Transverse colon (tissue), 4 donors: ENCODE data around the gene POM121L12. TPM values are rescaled to one million over a fixed set of nuclear protein-coding genes. Genes with fewer than 3 reads are reported as not detected.

ENCODE experiments used
- DNase-seq: peaks from one replicate; pipeline ENCODE4 v3.0.0-alpha.2; 2019
- H3K27ac ChIP-seq, 4 donors: fragments of 200-600 bp; sonication (generic); 2 replicates each; pipeline ENCODE4 v1.5.1; 2016 to 2018; ENCODE audit warnings: inconsistent platforms in 4 of 4
- H3K27me3 ChIP-seq: fragments of 200-600 bp; sonication (generic); 2 replicates; pipeline ENCODE4 v1.5.1; 2017; ENCODE audit warnings: inconsistent platforms
- H3K36me3 ChIP-seq, 4 donors: fragments of 200-600 bp; sonication (generic); 2 replicates each; pipeline ENCODE4 v1.5.1; 2017 to 2019; ENCODE audit warnings: inconsistent platforms in 4 of 4
- H3K4me1 ChIP-seq, 4 donors: fragments of 200-600 bp; sonication (generic); 2 replicates each; pipeline ENCODE4 v1.5.1; 2017 to 2020; ENCODE audit warnings: inconsistent platforms in 4 of 4
- H3K4me3 ChIP-seq, 4 donors: fragments of 200-600 bp; sonication (generic); 1 replicate in 1 of 4; 2 replicates in 3 of 4; pipeline versions ENCODE4 v1.5.1 to v1.6.1; 2017 to 2019; ENCODE audit warnings: inconsistent platforms in 4 of 4
- H3K9me3 ChIP-seq, 2 donors: fragments of 200-600 bp; sonication (generic); 2 replicates each; pipeline ENCODE4 v1.5.1; 2017 to 2019; ENCODE audit warnings: inconsistent platforms in 2 of 2
- CTCF ChIP-seq, 5 experiments: fragments of 200-600 bp in 3 of 5; fragments of 450-650 bp in 2 of 5; sonication (generic) in 3 of 5; IDR thresholded peaks; 1 replicate in 2 of 5; 2 replicates in 3 of 5; pipeline ENCODE4 v1.5.1; 2016 to 2017; ENCODE audit warnings: antibody characterized with exemption in 5 of 5, inconsistent platforms in 3 of 5, mild to moderate bottlenecking in 2 of 5, moderate library complexity in 1 of 5
- EP300 ChIP-seq: sonication (generic); formaldehyde crosslinking; IDR thresholded peaks from one replicate; pipeline ENCODE4 v1.6.1; 2017; ENCODE audit warnings: antibody characterized with exemption, low read depth
- POLR2A ChIP-seq: fragments of 450-650 bp; IDR thresholded peaks from one replicate; pipeline ENCODE4 v1.6.1; 2016; ENCODE audit warnings: antibody characterized with exemption, mild to moderate bottlenecking, moderate library complexity
- POLR2AphosphoS5 ChIP-seq, 3 donors: sonication (generic); formaldehyde crosslinking; IDR thresholded peaks; one replicate each; pipeline ENCODE4 v1.6.1; 2016; ENCODE audit warnings: antibody characterized with exemption in 3 of 3
- WGBS, 2 donors: methylation state at CpG; one replicate each; pipeline ENCODE4 v1.1.5; 2018; ENCODE audit warnings: low coverage in 1 of 2; 5-methylcytosine and 5-hydroxymethylcytosine counted together
- in situ Hi-C, 4 donors: fragments of 200-750 bp; cut with MboI; loops; one replicate each; pipeline versions ENCODE4 v1.15.0 to v1.15.1; 2017; ENCODE audit warnings: low sequenced_read_pairs in 3 of 4, low pct_ligation_motif_present in 1 of 4, low pct_unique_long_range_greater_than_20kb in 1 of 4
- intact Hi-C: fragments of 100-400 bp; cut with DNase I; formaldehyde crosslinking; loops from one replicate; pipeline ENCODE4 v1.15.1; 2023; ENCODE audit warnings: low total_unique reads
- total RNA-seq, 4 donors: library from RNA; depleted of rRNA; stranded (reverse); fragments of >200 nt; gene quantifications; one replicate each; pipeline ENCODE4 v1.1.0, GENCODE V29; 2016

Gene POM121L12
- total RNA-seq, 4 donors from 2014 or later, result not detected

DNA sequence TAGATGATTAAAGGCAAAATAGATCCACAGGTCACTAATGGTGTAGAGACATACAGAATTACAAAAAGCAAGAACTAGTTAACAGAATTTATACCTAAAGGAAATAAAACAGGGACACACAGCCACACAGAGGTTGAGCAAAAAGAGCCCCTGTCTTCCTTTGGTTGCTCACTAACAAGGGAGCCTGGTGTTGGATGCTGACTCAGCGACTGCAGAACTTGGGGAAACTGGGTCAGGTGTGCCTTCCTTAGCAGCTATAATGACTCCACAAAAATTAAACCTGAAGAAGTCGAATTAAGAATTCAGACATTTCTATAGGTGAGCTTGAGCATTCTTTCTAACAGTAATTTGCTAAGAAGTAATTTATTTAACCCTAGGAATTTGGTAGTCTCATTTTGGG lies 15.0 kb downstream of the POM121L12 start:
- 63 to 66% methylated on average over 1 to 2 of the region's 2 CpGs for WGBS, 2 donors
- H3K4me1 ChIP-seq, result no peaks in the 10 kb centered on the region
- intact Hi-C loops, result no loop called here
- DNase-seq, result no peak
- H3K27ac ChIP-seq, result no peak overlapping the region
- H3K9me3 ChIP-seq, result no peaks in the 10 kb centered on the region
- H3K4me3 ChIP-seq, result no peak overlapping the region
- H3K36me3 ChIP-seq, result no peaks in the 10 kb centered on the region
- H3K27me3 ChIP-seq, result no peaks in the 10 kb centered on the region
- TF ChIP-seq CTCF (IDR thresholded peaks at IDR 0.05) (no peak), EP300 (no peak), POLR2AphosphoS5 (IDR thresholded peaks at IDR 0.05) (no peak), POLR2A (no peak)
- in situ Hi-C loops, result no loop called here

GRCh38 chr7:53059591-53059990 lies 24.2 kb downstream of the POM121L12 start:
- Histone ChIP-seq H3K4me1 (no peaks in the 10 kb centered on the region), H3K4me3 (no peak overlapping the region), H3K27me3 (no peaks in the 10 kb centered on the region), H3K9me3 (no peaks in the 10 kb centered on the region), H3K36me3 (no peaks in the 10 kb centered on the region), H3K27ac (no peak overlapping the region)
- in situ Hi-C loops, result no loop called here
- no peak for TF ChIP-seq POLR2A
- intact Hi-C loops, result no loop called here
- 57% methylated on average over 2 of the region's 2 CpGs; no CpG with 5 or more reads in 1 of the 2 donors for WGBS, 2 donors
- DNase-seq, result no peak

- in situ Hi-C loops, result no loop called here
- intact Hi-C loops, result no loop called here
Observed at GRCh38 chr7:53060066-53060465, 24.6 kb downstream of the POM121L12 start.

GRCh38 chr7:53062796-53063195 lies 27.4 kb downstream of the POM121L12 start:
- no peaks in the 10 kb centered on the region for H3K27me3 ChIP-seq

More at GRCh38 chr7:53060066-53060465, 24.6 kb downstream of the POM121L12 start:
- TF ChIP-seq EP300 (no peak), POLR2A (no peak), CTCF (IDR thresholded peaks at IDR 0.05) (no peak), POLR2AphosphoS5 (IDR thresholded peaks at IDR 0.05) (no peak)
- DNase-seq, result no peak
- Histone ChIP-seq H3K9me3 (no peaks in the 10 kb centered on the region), H3K27me3 (no peaks in the 10 kb centered on the region), H3K4me3 (no peak overlapping the region), H3K4me1 (no peaks in the 10 kb centered on the region), H3K27ac (no peak overlapping the region), H3K36me3 (no peaks in the 10 kb centered on the region)
- WGBS, 2 donors, result 75% methylated on average over 1 of the region's 1 CpG

More at GRCh38 chr7:53062796-53063195, 27.4 kb downstream of the POM121L12 start:
- no peaks in the 10 kb centered on the region for H3K9me3 ChIP-seq
- intact Hi-C loops, result no loop called here
- DNase-seq, result no peak
- H3K4me1 ChIP-seq, result no peaks in the 10 kb centered on the region
- H3K27ac ChIP-seq, result no peak overlapping the region
- in situ Hi-C loops, result no loop called here
- no peak for TF ChIP-seq POLR2AphosphoS5 (IDR thresholded peaks at IDR 0.05)
- TF ChIP-seq CTCF (IDR thresholded peaks at IDR 0.05), result no peak
- no peak for TF ChIP-seq EP300
- no peak for TF ChIP-seq POLR2A
- no peaks in the 10 kb centered on the region for H3K36me3 ChIP-seq
- H3K4me3 ChIP-seq, result no peak overlapping the region
